HUES48 (cell line): ENCODE measurements around the gene FUCA2.
"Not testable (repeated sequence)": the region's sequence is repeated elsewhere in the genome, so short reads cannot be mapped to it uniquely, and the experiment has no call there.

Experiments used
- H3K27ac ChIP-seq: one replicate; pipeline ENCODE4 v1.7.0; 2013; ENCODE audit warnings: low read depth, low read length, inconsistent platforms
- H3K27me3 ChIP-seq: 2 replicates; pipeline ENCODE4 v1.6.1; 2013; ENCODE audit warnings: mild to moderate bottlenecking, low read length; ENCODE audit not compliant: control insufficient read depth, insufficient read depth
- H3K36me3 ChIP-seq: 2 replicates; pipeline ENCODE4 v1.6.1; 2013; ENCODE audit warnings: low read length; ENCODE audit not compliant: control insufficient read depth, insufficient read depth
- H3K4me1 ChIP-seq: 2 replicates; pipeline ENCODE4 v1.6.1; 2013; ENCODE audit warnings: mild to moderate bottlenecking, low read length; ENCODE audit not compliant: control insufficient read depth, insufficient read depth
- H3K4me3 ChIP-seq: 2 replicates; pipeline ENCODE4 v1.5.1; 2013; ENCODE audit warnings: mild to moderate bottlenecking, low read depth, low read length
- H3K9ac ChIP-seq: 2 replicates; pipeline ENCODE4 v1.6.1; 2013; ENCODE audit warnings: mild to moderate bottlenecking, low read depth, low read length, moderate library complexity
- H3K9me3 ChIP-seq: 2 replicates; pipeline ENCODE4 v1.6.1; 2013; ENCODE audit warnings: low read length; ENCODE audit not compliant: control insufficient read depth, insufficient read depth

The FUCA2 gene

GRCh38 chr6:143496974-143497373 is 14.5 kb downstream of the FUCA2 start:
- H3K4me3 ChIP-seq, result no peak overlapping the region
- no peak overlapping the region for H3K27ac ChIP-seq
- H3K9ac ChIP-seq, result no peak overlapping the region
- H3K27me3 ChIP-seq, result no peaks in the 10 kb centered on the region
- H3K36me3 ChIP-seq, result peaks cover 73% of the 10 kb centered on the region
- no peaks in the 10 kb centered on the region for H3K4me1 ChIP-seq
- H3K9me3 ChIP-seq, result no peaks in the 10 kb centered on the region

GRCh38 chr6:143490775-143491174 is 20.7 kb downstream of the FUCA2 start:
- H3K9ac ChIP-seq, result no peak overlapping the region
- H3K4me3 ChIP-seq, result no peak overlapping the region
- H3K27me3 ChIP-seq, result no peaks in the 10 kb centered on the region
- no peaks in the 10 kb centered on the region for H3K4me1 ChIP-seq
- no peaks in the 10 kb centered on the region for H3K9me3 ChIP-seq
- H3K36me3 ChIP-seq, result peaks cover 24% of the 10 kb centered on the region
- no peak overlapping the region for H3K27ac ChIP-seq

GRCh38 chr6:143490244-143490643 is 21.3 kb downstream of the FUCA2 start:
- no peak overlapping the region for H3K4me3 ChIP-seq
- no peaks in the 10 kb centered on the region for H3K4me1 ChIP-seq
- no peak overlapping the region for H3K27ac ChIP-seq
- H3K36me3 ChIP-seq, result peaks cover 18% of the 10 kb centered on the region
- H3K27me3 ChIP-seq, result no peaks in the 10 kb centered on the region
- no peaks in the 10 kb centered on the region for H3K9me3 ChIP-seq
- H3K9ac ChIP-seq, result no peak overlapping the region

GRCh38 chr6:143486752-143487151 is 24.8 kb downstream of the FUCA2 start:
- H3K4me1 ChIP-seq, result no peaks in the 10 kb centered on the region
- no peak overlapping the region for H3K9ac ChIP-seq
- H3K27me3 ChIP-seq, result no peaks in the 10 kb centered on the region
- no peaks in the 10 kb centered on the region for H3K36me3 ChIP-seq
- no peak overlapping the region for H3K27ac ChIP-seq
- H3K4me3 ChIP-seq, result no peak overlapping the region
- H3K9me3 ChIP-seq, result no peaks in the 10 kb centered on the region

- no peaks in the 10 kb centered on the region for H3K4me1 ChIP-seq
Observed at GRCh38 chr6:143485967-143486366, 25.6 kb downstream of the FUCA2 start.

GRCh38 chr6:143482593-143482992 is 28.9 kb downstream of the FUCA2 start:
- no peaks in the 10 kb centered on the region for H3K9me3 ChIP-seq
- no peak overlapping the region for H3K27ac ChIP-seq
- no peak overlapping the region for H3K9ac ChIP-seq
- H3K27me3 ChIP-seq, result no peaks in the 10 kb centered on the region
- H3K4me1 ChIP-seq, result no peaks in the 10 kb centered on the region
- no peak overlapping the region for H3K4me3 ChIP-seq
- H3K36me3 ChIP-seq, result 0 out of 2 replicates have a peak, but pooled peaks cover 5% of the 10 kb centered on the region

More at GRCh38 chr6:143485967-143486366, 25.6 kb downstream of the FUCA2 start:
- Histone ChIP-seq H3K9ac (no peak overlapping the region), H3K4me3 (no peak overlapping the region), H3K27ac (no peak overlapping the region), H3K27me3 (no peaks in the 10 kb centered on the region), H3K36me3 (no peaks in the 10 kb centered on the region), H3K9me3 (no peaks in the 10 kb centered on the region)

- H3K9me3 ChIP-seq, result no peaks in the 10 kb centered on the region
- H3K27ac ChIP-seq, result no peak overlapping the region
- no peaks in the 10 kb centered on the region for H3K27me3 ChIP-seq
- H3K36me3 ChIP-seq, result peaks cover 5% of the 10 kb centered on the region; the same call in 1 of the 2 replicates
- no peak overlapping the region for H3K9ac ChIP-seq
- H3K4me1 ChIP-seq, result no peaks in the 10 kb centered on the region
- H3K4me3 ChIP-seq, result no peak overlapping the region
Observed at GRCh38 chr6:143478479-143479062, 32.9 kb downstream of the FUCA2 start.

GRCh38 chr6:143476545-143476944 is 35.0 kb downstream of the FUCA2 start:
- Histone ChIP-seq H3K27me3 (no peaks in the 10 kb centered on the region), H3K4me3 (no peak overlapping the region), H3K27ac (no peak overlapping the region), H3K36me3 (peaks cover 5% of the 10 kb centered on the region; the same call in 1 of the 2 replicates), H3K9me3 (no peaks in the 10 kb centered on the region), H3K9ac (no peak overlapping the region), H3K4me1 (no peaks in the 10 kb centered on the region)

- H3K4me1 ChIP-seq, result no peaks in the 10 kb centered on the region
- no peaks in the 10 kb centered on the region for H3K27me3 ChIP-seq
- no peaks in the 10 kb centered on the region; the same call in 1 of the 2 replicates for H3K36me3 ChIP-seq
- H3K4me3 ChIP-seq, result no peak overlapping the region
- H3K9me3 ChIP-seq, result no peaks in the 10 kb centered on the region
- no peak overlapping the region for H3K27ac ChIP-seq
- no peak overlapping the region for H3K9ac ChIP-seq
Observed at GRCh38 chr6:143471822-143472221, 39.7 kb downstream of the FUCA2 start.

GRCh38 chr6:143468823-143469222 is 42.7 kb downstream of the FUCA2 start:
- not testable (repeated sequence) for H3K9me3 ChIP-seq, H3K27ac ChIP-seq, H3K4me1 ChIP-seq, H3K27me3 ChIP-seq, H3K36me3 ChIP-seq, H3K4me3 ChIP-seq, H3K9ac ChIP-seq

GRCh38 chr6:143468026-143468425 is 43.5 kb downstream of the FUCA2 start:
- H3K9ac ChIP-seq, result no peak overlapping the region
- H3K27me3 ChIP-seq, result no peaks in the 10 kb centered on the region

More at GRCh38 chr6:143468026-143468425, 43.5 kb downstream of the FUCA2 start:
- no peaks in the 10 kb centered on the region for H3K9me3 ChIP-seq
- H3K4me1 ChIP-seq, result no peaks in the 10 kb centered on the region
- no peak overlapping the region for H3K4me3 ChIP-seq
- H3K27ac ChIP-seq, result no peak overlapping the region
- 0 out of 2 replicates have a peak, but pooled peaks cover 4% of the 10 kb centered on the region for H3K36me3 ChIP-seq
